NCI-H2081 treated with DMSO at 0.1 percent for 48 hours (cell line): ENCODE measurements around the gene MRFAP1L1.
"Not testable (repeated sequence)": the region's sequence is repeated elsewhere in the genome, so short reads cannot be mapped to it uniquely, and the experiment has no call there.

ENCODE experiments used
- DNase-seq: peaks from one replicate; lab custom pipeline; 2025; lab: John Stamatoyannopoulos, UW

MRFAP1L1 gene

GRCh38 chr4:6734165-6734786 lies 24.6 kb upstream of the MRFAP1L1 start:
- DNase-seq: no peak

- no peak for DNase-seq
Observed at GRCh38 chr4:6733358-6734164, 23.9 kb upstream of the MRFAP1L1 start.

- no peak for DNase-seq
Observed at GRCh38 chr4:6732441-6733357, 23.0 kb upstream of the MRFAP1L1 start.

GRCh38 chr4:6731780-6732179 lies 22.1 kb upstream of the MRFAP1L1 start:
- no peak for DNase-seq

- no peak for DNase-seq
Observed at GRCh38 chr4:6731318-6731675, 21.6 kb upstream of the MRFAP1L1 start.

GRCh38 chr4:6730603-6731317 lies 21.1 kb upstream of the MRFAP1L1 start:
- DNase-seq: no peak

- DNase-seq: no peak
Observed at GRCh38 chr4:6728320-6729029, 18.8 kb upstream of the MRFAP1L1 start.

GRCh38 chr4:6727943-6728250 lies 18.2 kb upstream of the MRFAP1L1 start:
- no peak for DNase-seq

GRCh38 chr4:6727081-6727942 lies 17.6 kb upstream of the MRFAP1L1 start:
- DNase-seq: no peak

GRCh38 chr4:6725427-6725961 lies 15.8 kb upstream of the MRFAP1L1 start:
- DNase-seq: not testable (repeated sequence)

GRCh38 chr4:6724421-6725111 lies 14.9 kb upstream of the MRFAP1L1 start:
- DNase-seq: no peak

- no peak for DNase-seq
Observed at GRCh38 chr4:6723851-6724250, 14.2 kb upstream of the MRFAP1L1 start.

GRCh38 chr4:6722891-6723290 lies 13.2 kb upstream of the MRFAP1L1 start:
- no peak for DNase-seq

GRCh38 chr4:6721121-6721520 lies 11.5 kb upstream of the MRFAP1L1 start:
- no peak for DNase-seq

- DNase-seq: no peak
Observed at GRCh38 chr4:6720202-6720699, 10.6 kb upstream of the MRFAP1L1 start.

- DNase-seq: no peak
Observed at GRCh38 chr4:6719611-6720179, 10.0 kb upstream of the MRFAP1L1 start.

- no peak for DNase-seq
Observed at GRCh38 chr4:6718932-6719610, 9.4 kb upstream of the MRFAP1L1 start.

GRCh38 chr4:6716958-6717655 lies 7.4 kb upstream of the MRFAP1L1 start:
- no peak for DNase-seq
